ENCODE measurements around the gene RADIL. TPM values are rescaled to one million over a fixed set of nuclear protein-coding genes. Genes with fewer than 3 reads are reported as not detected.

Gene RADIL
- total and polyA plus RNA-seq, 9 of the 15 experiments (the other 6 are each of a cell fraction or from before 2014, with no cell fraction given) = 0.06 to 8.1 (median 1.9) TPM; not detected in 1

- TF ChIP-seq BCL6 (CRISPR knock-in tag; IDR thresholded peaks at IDR 0.05) (no peak), SAFB2 (IDR thresholded peaks at IDR 0.05; ENCODE audit: borderline replicate concordance, low read depth, low read length, severe bottlenecking) (no peak), NFIC (IDR thresholded peaks at IDR 0.05) (0 out of 2 replicates have a peak, but pooled peaks have one; percentile 28), MYC (IDR thresholded peaks at IDR 0.05; ENCODE audit: low read depth, low read length) (peak; percentile 68), MYC (CRISPR knock-in tag; IDR thresholded peaks at IDR 0.05; ENCODE audit: borderline replicate concordance, low read depth) (no peak), HOXB6 (CRISPR knock-in tag; IDR thresholded peaks at IDR 0.05; ENCODE audit: borderline replicate concordance) (no peak), E2F6 (IDR thresholded peaks at IDR 0.05; ENCODE audit: borderline replicate concordance in 1 of 2, extremely low read depth in 1 of 2, insufficient read depth in 1 of 2, insufficient read length in 1 of 2, low read depth in 1 of 2, low read length in 1 of 2, poor library complexity in 1 of 2, severe bottlenecking in 1 of 2) (peak in 1 of 2 experiments; percentile 35), CLOCK (CRISPR knock-in tag; IDR thresholded peaks at IDR 0.05; ENCODE audit: borderline replicate concordance) (no peak), E2F5 (CRISPR knock-in tag; IDR thresholded peaks at IDR 0.05) (no peak), MEF2A (IDR thresholded peaks at IDR 0.05; ENCODE audit: control insufficient read depth, low read depth, low read length) (no peak), HMGN3 (IDR thresholded peaks at IDR 0.05; ENCODE audit: borderline replicate concordance, extremely low read depth, insufficient read length, low read depth, low read length) (peak; percentile 30), RAD51 (IDR thresholded peaks at IDR 0.05; ENCODE audit: borderline replicate concordance, low read depth) (peak; percentile 25; the same call in 1 of the 2 replicates), USF1 (CRISPR knock-in tag; IDR thresholded peaks at IDR 0.05) (peak; percentile 82), TFAP4 (CRISPR knock-in tag; IDR thresholded peaks at IDR 0.05; ENCODE audit: borderline replicate concordance) (peak; percentile 69; the same call in 1 of the 2 replicates), CBX8 (IDR thresholded peaks at IDR 0.05; ENCODE audit: borderline replicate concordance, extremely low read depth, low read depth, low read length, poor library complexity, severe bottlenecking) (no peak), NCOA1 (IDR thresholded peaks at IDR 0.05; ENCODE audit: low read depth) (no peak), PCBP1 (IDR thresholded peaks at IDR 0.05; ENCODE audit: low read depth, low read length, poor library complexity, severe bottlenecking) (peak; percentile 25)
- TF ChIP-seq, protein P1, sequence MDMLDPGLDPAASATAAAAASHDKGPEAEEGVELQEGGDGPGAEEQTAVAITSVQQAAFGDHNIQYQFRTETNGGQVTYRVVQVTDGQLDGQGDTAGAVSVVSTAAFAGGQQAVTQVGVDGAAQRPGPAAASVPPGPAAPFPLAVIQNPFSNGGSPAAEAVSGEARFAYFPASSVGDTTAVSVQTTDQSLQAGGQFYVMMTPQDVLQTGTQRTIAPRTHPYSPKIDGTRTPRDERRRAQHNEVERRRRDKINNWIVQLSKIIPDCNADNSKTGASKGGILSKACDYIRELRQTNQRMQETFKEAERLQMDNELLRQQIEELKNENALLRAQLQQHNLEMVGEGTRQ (CRISPR knock-in tag; IDR thresholded peaks at IDR 0.05) = peak; percentile 58
Measured at GRCh38 chr7:4799508-4800268, 83.8 kb downstream of the RADIL start (continued).
